HG03460 (cell line): ENCODE measurements around the gene SLC6A9.

Source experiments
- ATAC-seq: cut with Tn5 transposase; IDR thresholded peaks from one replicate; pipeline ENCODE4 v1.9.1; 2021; ENCODE audit not compliant: unreplicated experiment

SLC6A9 gene

DNA sequence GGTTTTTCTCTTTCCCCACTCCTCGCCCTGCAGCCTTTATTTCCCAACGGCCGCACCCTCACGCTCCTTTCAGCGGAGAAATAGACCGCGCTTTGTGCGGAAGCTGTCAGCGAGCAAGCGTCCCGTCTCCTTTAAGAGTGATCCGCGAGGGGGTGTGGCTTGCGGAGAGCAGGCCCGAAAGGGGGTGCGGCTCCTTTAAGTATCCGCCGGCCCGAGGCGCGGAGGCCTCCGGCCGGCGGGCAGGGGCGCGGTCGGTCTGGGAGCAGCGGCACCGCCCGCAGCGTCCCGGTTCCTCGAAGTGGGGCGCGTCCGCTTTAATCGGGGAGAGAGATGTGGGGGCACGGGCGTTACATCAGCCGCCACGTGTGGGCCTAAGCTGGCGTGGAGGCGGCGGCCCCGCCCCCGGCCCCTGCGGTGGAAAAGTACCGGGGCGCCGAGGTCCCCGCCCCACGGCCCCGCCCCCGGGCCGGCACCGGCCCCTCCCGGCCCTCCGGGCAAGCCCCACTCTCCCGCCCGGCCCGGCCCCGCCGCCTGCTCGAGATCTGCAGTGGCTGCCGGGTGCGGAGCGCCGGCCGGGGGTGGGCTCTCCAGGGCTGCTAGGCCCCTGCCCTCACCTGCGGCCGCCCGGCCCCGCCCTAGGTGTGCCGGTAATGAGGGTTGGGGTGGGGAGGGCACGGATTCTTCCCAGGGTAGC is 1.2 kb downstream of the SLC6A9 start:
- ATAC-seq, result peak; percentile 73

DNA sequence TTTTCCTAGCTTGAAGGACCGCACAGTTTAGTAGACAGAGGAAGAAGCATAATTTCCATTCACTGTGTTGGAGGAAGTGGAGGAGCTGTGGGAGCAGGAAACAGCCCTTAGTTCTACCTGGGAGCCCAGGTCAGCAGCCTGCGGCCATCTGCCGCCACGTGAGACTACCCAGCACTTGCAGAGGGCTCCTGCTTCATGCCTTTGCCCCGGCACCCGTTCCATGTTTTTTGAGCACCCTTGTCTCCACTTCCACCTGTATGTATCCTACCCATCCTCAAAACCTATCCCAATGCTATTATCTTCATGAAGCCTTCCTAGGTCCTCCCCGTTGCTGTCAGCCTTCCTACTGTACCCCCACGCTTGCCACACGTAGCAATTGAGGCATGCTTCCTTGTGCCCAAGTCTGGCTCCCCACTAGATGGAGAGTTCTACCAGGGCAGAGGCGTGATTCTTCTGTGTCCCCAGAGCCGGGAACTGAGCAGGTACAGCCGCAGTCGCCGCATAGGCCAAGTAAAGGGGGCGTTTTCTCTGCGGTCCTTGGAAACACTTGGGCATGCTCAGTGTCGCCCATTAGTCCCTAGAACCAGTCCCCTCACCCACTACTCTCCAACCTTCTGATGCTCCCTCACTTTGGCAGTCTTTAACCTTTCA is 1.9 kb downstream of the SLC6A9 start:
- ATAC-seq, result peak; percentile 32

DNA sequence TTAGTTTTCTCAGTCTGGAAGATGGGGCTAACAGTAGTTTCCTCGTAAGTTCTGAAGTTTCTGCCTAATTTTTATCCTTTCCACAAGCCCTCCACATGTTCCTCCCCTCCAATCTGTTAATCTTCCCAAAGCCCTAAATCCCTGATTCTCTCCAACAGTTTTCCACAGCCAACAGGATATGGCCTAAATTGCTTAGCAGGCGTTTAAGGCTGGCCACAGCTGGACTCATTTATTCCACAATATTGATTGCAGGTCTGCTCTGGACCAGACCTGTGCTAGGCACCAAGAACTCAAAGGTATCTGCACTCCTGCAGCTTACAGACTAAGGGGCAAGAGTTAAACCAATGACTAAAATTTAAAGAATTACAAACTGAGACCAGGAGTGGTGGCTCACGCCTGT is 3.9 kb downstream of the SLC6A9 start:
- ATAC-seq, result no peak

DNA sequence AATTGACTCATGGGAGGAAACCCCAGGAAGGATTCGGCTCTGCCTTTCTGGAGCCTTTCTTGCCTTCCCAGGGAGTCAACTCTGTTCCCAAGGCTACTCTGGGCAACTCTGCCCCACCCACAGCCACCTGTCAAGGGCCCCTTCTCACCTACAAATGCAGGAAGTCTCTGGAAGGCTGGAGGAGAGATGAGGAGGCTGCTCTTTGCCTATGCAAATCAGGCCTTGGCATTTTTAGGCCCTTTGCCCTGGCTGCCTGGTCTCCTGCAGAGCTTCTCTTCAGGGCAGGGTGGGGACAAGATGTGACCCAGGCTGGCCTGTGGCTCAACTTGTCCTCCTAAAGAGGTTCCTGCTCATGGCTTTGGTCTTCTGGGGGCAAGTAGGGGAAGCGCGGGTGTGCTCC is 5.4 kb downstream of the SLC6A9 start:
- ATAC-seq, result no peak

DNA sequence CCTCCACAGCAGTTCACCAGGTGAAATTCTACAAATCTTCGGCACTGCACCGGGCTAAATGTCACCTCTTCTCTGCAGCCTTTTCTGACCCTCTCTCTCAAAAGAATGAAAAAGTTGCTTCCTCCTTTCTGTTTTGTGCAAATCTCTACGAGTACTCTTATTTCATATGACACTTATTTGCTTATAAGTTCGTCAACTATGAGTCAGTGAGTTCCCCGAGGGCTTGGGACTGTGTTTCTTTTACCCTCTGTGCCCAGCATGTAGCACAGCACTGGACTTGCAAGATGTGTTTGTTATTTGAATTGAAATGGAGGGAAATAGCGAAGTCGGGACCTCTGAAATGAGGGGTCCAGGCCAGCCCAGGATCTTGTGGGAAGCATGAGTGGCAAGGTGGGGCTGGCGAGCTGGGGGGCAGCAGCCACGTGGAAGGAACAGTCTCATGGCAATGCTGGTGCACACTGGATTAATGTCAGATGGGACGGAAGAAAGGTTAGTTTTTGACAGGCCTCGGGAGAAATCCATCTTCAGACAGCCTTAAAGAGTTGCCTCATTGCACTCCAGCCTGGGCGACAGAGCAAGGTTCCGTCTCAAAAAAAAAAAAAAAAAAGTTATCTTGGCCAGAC is 6.2 kb downstream of the SLC6A9 start:
- ATAC-seq, result no peak

DNA sequence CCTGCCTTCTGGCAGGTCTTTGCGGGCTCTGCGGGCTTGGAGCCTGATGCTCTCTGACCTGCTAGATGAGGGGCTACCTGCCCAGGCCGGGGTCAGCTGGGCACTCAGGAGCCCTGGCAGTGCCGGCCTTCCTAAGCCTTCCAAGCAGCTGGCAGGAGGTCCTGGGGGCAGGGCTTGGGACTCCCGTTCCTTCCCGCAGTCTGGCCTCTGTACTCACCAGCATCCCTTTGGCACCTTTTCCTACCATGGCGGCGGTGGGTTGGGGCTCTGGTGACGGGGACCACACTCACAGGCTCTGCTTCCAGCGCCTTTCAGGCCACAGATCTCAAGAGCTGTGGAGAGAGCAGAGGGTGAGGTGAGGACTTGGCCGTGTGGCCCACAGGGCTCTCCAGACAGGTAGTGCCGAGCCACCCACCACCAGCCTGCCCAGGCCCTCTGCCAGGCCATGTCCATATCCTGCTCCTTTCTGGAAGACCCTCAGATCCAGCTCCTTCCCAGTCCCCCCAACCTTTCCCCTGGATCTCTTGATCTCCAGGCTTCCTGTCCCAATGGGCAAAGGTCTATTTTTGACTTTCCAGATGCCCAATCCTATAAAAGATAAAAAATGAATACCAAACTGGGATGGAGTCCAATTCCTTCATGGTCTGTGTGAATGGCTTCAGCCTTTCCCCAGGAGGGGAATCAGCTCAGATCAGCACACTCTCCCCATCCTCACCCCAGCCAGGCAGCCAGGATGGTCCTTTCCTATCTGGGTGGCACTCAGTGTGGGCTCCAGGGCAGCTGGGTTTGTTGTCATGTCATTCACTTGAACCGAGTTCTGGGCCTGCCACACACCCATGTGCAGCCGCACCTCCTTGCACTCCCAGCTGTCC is 7.0 kb downstream of the SLC6A9 start:
- ATAC-seq, result no peak

DNA sequence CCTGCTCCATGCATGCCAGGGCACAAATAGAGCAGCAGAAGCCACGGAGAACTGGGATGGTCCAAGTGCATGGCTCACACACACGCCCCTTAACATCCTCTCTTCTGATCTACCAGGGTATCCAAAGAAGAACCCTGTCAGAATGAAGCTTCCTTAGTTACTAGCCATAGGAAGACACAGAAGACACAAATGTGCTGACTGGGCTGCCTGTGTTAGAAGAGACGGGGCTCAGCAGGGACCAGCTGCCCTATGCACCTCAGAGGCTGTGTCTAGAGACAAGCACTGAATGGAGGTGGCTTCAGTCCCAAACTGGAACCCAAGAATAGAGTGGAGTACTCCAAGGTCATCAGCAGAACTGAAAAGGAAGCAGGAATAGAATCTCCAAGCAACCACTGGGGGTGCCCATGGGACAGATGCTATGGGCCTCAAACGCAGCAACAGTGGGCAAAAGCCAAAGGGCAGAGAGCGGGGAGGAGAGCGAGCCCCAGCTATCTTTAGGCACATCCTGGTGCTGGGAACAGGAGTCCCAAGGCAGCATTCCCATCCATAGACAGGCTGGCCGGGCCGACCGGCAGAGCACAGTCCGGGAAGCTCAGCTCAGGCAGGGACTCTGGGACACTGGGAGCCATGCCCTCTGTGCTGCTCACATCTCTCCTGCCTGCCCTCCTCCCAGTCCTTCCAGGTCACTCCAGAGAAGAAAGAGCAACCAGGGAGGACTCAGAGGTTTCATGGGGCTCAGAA is 9.5 kb downstream of the SLC6A9 start:
- no peak for ATAC-seq

DNA sequence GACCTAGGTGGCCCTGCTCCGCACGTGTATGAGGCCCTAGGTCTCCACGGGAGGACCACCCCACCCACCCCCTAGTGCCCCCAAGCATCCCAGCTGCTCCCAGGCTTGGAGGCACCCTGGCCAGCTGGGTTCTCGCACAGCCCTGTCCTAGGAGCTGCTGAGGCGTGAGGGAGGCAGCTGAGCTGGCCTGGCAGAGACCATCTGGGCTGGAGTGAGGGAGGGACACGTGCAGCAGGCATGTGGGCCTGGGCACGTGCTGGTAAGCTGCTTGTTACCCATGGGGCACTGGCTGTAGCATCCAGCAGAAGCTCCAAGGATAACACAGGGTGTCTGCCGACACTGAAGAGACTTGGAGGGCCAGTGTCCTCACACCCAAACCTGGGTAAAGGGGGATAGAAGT is 10.1 kb downstream of the SLC6A9 start:
- no peak for ATAC-seq

DNA sequence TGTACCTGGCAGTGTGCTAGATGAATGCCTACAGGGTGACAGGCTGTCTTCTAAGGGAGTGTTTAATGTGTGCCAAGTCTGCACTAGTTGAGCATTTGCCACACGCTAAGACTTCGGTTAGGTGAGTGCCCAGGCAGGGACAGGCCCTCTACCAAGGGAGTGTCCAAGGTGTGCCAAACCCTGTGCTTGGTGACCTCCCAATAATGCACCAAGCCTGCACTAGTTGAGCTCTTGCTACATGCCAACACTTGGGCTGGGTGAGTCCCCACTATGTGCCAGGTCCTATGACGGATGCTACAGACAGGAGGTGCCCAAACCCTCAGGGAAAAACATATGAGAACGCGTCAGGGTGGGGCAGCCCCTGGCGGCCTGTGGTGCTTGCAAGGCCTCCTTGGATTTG is 10.8 kb downstream of the SLC6A9 start:
- ATAC-seq, result no peak

DNA sequence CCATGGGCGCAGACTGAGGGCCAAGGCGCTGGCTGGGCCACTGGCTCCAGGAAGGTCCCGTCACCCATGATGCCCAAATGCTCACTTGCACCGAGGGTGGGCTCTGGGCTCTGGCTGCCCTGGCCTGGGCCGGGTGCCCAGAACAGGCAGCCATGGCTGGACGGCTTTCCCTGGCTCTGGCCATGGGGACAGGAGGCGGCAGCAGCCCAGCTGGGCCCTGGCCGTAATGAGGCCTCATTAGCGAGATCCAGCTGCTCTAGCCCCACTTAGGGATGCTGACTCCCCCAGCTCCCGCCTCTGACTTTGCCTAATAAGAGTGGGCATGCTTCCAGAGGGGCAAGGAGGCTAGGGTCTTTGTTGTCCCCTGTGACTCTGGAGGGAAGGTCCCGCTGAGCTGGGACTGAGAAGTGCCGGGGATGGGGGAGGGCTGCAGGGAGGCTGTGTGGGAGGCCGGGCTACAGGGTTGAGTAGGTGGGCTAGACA is 11.8 kb downstream of the SLC6A9 start:
- no peak for ATAC-seq

DNA sequence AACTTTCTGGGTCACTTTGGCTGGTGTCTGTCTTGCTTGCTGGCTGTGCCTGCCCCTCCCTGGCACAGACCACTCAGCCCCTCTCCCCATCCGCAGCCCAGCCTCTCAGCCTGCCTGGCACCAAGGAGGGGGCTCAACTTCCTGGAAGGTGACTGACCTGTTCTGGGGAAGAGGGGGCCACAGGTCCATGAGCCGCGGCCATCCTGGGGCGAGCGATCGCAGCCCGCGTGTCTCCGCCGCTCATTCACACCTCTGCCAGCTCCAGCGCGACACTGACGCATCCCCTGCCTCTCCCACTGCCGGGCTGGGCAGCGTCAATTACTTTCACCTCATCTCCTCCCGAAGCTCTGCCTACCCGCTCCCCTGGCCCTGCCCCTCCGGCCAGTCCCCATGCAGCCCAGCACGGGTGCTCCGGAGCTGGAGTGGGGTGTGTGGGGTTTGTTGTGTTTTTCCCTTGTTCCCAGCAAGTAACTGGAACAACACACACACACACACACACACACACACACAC is 14.3 kb downstream of the SLC6A9 start:
- no peak for ATAC-seq

DNA sequence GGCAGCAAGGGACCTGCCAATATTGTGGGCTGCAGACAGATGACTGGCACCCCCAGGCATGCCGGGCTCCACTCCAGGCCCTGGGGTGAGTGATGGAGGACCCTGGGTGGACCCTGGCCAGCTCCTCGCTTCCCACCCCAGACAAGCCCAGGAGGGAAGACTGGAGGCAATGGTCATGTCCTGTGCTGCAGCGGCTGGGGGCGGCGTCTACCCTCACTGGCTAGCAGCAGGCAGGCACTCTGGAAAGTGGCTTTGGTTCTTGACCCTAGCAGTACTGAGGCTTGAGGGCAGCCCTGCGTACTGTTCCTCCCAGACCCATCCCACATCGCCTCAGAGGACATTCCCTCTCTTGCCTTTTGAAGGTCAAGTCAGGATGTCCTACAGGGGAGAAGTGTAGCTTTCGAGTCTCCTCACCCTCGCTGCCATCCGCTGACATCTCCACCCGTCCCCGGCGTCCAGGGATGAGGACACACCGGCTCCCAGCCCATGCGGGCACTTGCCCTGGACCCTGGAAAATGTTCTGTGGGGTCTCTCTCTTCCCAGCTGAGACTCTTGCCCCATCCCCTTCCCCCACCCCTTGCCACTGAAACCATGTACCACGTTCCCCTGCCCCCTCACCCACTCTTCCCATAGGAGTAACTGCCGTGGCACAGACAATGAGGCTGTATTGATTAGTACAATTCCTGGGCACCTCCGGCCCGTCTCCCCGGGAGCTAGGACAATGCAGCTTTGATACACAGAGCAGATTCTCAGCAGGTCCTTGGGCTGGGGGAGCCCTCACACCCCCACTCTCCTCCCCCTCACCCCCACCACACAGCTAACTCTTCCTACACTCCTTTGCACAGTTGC is 15.0 kb downstream of the SLC6A9 start:
- ATAC-seq, result no peak

DNA sequence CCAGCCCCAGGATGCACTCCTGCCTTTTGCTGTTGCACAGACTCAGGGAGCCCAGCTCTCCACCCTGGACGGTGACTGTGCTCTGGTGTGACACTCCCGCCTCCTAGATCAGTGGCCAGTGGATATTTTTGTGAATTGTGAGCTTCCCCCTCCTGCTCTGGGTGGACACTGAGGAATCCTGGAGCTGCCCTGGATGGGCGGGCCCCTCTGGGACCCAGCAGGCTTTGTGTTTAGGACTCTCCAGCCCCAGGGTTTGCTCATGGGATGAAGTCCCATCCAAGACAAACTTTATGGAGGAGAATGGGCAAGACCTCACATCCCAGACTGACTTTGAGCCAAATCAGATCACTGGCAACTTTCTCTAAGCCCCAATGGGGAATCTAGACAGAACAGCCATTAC is 16.1 kb downstream of the SLC6A9 start:
- ATAC-seq, result no peak

DNA sequence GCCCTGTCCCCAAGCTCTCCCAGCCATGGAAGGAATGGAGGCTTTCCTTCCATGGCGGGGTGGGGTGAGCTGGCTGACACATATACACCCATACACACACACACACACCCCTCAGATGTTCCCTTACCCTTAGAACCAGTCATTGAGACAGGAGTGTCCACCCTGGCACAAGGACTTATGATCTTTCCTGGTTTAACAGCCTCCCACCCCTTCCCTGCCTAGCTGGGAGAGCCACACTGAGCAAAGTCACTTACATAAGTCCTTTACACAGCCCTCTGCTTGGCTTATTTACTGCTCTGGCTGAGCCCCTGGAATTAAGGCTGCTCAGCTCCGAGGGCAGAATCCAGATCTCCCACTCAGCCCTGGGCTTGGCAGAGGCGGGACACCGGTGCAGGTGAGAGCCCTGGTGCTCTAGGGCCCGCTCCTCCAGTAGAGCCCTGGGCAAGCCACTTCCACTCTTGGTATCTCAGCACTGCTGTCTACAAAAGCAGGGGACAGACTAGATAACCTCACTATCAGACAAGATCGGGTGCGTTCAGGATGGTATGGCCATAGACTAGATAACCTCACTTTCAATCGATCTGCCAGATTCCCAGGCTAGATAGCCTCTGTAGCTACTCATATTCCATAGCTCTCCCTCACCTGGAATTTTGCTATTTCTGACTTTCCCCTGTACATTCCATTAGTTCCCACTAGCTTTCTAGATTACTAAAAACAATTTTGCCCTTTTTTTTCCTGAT is 16.7 kb downstream of the SLC6A9 start:
- no peak for ATAC-seq

DNA sequence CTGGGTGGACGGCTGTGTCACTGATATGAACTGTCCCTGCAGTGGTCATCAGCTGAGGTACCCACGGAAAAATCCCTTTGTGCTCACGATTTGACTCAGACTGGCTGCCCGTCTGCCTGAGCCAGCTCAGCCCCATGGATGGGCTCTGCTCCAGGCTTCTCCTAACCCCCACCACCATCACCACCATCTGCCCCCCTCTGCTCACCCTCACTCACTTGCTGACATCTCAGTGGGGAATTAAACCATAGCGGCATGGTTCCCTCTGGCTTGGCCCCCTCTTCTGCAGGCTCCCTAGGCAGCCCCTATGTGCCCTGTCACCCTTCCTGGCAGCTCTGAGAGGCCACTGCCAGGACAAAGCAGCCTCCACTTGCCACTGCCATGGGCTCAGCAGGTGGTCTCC is 17.3 kb downstream of the SLC6A9 start:
- no peak for ATAC-seq

DNA sequence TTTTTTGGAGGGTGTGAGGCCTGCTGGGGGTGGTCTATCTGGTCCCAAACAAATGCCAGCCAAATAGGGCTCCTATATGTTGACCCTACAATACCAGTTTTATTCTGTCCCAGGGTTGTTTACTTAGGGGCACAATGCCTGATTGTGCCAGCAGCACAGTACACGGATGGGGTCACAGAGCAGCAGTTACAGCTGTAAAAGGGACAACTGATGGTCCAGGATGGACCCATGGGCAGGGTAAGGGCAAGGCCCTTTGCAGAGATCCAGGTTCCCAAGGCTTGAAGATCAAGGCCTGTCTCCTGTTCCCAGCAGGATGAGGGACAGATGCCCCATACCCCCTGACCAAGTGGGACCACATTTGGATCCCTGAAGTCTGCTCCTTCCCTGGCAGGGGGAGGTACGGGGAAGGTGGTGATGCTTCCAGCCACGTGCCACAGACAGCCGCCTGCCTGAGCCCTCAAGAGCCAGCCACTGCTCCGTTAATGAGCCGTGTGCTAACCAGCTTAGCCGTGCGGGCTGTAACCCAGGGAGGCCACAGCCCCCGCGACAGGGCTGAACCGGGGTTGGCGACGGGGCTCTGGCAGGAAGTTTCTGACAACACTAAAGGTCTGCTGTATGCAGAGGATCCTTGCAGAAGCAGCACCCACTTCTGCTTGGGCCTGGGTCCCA is 18.2 kb downstream of the SLC6A9 start:
- no peak for ATAC-seq

DNA sequence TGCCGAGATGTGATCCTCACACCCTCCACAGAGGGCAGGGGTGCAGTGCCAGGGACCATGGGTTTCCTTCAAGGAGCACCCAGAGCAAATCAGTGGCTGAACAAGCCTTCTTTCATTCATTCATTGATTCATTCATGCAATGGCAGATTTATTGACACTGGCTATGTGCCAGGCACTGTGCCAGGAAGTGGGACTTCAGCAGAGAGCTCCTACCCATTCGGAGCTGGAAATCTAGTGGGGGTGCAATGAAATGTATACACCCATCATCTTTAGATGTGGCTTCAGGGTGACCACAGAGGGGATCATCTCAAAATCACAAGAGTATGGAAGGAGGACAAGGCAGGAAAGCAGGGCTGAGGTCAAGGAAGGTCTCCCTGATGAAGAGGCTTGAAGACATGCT is 18.9 kb downstream of the SLC6A9 start:
- no peak for ATAC-seq

DNA sequence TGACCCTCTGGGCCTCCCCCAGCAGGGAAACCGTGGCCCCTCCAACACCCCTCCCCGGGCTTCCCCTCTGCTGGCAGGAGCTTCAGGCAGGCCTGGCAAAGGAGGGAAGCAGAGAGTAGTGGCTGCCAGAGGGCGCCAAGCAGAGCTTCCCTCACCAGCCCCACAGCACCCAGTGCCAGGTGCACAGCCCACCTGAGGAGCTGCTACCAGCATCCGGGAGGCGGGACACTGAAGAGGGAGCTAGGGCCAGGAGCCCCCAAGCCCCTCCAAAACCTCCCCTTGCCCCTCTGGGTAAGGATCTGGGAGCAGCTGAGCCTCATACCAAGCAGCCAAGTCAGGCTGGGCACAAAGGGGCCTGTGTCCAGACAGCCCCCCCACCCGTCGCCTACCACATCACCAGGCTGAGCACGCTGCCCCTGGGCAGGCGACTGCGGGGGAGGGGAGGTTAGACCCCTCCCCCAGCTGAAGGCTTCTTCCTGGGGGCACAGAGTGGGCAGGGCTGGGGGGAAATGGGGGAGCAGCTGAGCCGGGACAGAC is 20.3 kb downstream of the SLC6A9 start:
- no peak for ATAC-seq
